ENCODE results near the gene MED15. TPM values are rescaled to one million over a fixed set of nuclear protein-coding genes. Genes with fewer than 3 reads are reported as not detected.

MED15 gene
- total and polyA plus RNA-seq, 2 of the 8 experiments (the other 6 are each of a cell fraction or from before 2014, with no cell fraction given) = 28.3 to 57.1 TPM

DNA sequence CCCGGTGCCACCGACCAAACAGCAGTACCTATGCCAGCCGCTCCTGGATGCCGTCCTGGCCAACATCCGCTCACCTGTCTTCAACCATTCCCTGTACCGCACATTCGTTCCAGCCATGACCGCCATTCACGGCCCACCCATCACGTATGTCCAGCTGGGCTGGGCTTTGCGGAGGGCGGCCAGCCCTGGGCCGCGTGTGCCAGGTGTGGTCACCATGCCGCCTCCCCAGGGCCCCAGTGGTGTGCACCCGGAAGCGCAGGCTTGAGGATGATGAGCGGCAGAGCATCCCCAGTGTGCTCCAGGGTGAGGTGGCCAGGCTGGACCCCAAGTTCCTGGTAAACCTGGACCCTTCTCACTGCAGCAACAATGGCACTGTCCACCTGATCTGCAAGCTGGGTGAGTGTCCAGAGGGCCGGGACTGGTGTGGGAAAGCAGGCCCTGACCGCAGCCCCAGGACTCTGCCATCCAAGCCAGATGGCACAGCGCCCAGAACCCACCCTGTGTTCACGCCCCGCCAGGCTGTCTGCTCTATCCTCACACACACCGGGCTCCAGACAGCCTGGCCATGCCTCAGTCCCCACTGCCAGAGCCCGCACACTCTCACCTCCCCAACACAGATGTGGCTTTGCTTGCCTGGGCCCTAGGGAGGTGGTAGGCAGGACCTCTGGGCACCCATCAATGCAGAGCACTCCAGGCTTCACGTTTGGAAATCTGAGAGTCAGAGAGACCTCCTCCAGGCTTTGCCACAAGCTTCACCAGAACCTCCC is 77.6 kb downstream of the MED15 start:
- H2BK120ac ChIP-seq (replicated peaks; ENCODE audit: low read depth, low read length) = no peak overlapping the region
- H2BK5ac ChIP-seq (ENCODE audit: low read depth, low read length) = no peak overlapping the region
- no peaks in the 10 kb centered on the region for H3K27me3 ChIP-seq (replicated peaks in 1 of 4; ENCODE audit: control insufficient read depth in 3 of 4, extremely low read depth in 1 of 4, insufficient read depth in 3 of 4, low read length in 3 of 4)
- WGBS, 2 experiments (ENCODE audit: extremely low coverage in 1 of 2, insufficient coverage in 1 of 2, insufficient read length in 1 of 2, insufficient replicate concordance in 2 of 2, low coverage in 1 of 2, low lambda C conversion rate in 2 of 2, missing lambda C conversion rate in 1 of 2) = 92% methylated on average over 23 of the region's 26 CpGs; no CpG with 5 or more reads in 1 of the 2 experiments
- no peaks in the 10 kb centered on the region for H3K23me2 ChIP-seq (ENCODE audit: low read depth, low read length)
- no peak overlapping the region for H3K4me2 ChIP-seq (ENCODE audit: insufficient read depth in 1 of 2, low read depth in 2 of 2, low read length in 2 of 2)
- H3K9ac ChIP-seq (replicated peaks in 1 of 4; ENCODE audit: extremely low read depth in 1 of 4, low read depth in 3 of 4, low read length in 3 of 4) = no peak overlapping the region
- no peaks in the 10 kb centered on the region for H3K9me3 ChIP-seq (ENCODE audit: insufficient read depth in 2 of 2, low read depth in 1 of 2, low read length in 1 of 2)
- H3K23ac ChIP-seq (ENCODE audit: insufficient read length) = no peak overlapping the region
- no peak overlapping the region for H4K8ac ChIP-seq (ENCODE audit: extremely low read depth, insufficient read depth, low read length)
- H3K79me2 ChIP-seq (ENCODE audit: control insufficient read depth in 1 of 2, insufficient read depth in 2 of 2, low read length in 2 of 2) = no peaks in the 10 kb centered on the region
- ChIA-PET POLR2A (ENCODE audit: partially characterized antibody) (no interaction called here), CTCF (ENCODE audit: partially characterized antibody) (interaction anchor here (2.4 to 26.7 kb wide), 2 partner anchors 8 to 18 kb away, joined by 17 to 366 read pairs; no protein-coding TSS in a partner anchor)
- H2BK20ac ChIP-seq (ENCODE audit: low read length) = no peak overlapping the region
- H4K5ac ChIP-seq (ENCODE audit: insufficient read length, low read depth, low read length) = no peak overlapping the region
- no peak overlapping the region; the same call in 1 of the 2 replicates for H3K18ac ChIP-seq (ENCODE audit: extremely low read depth, low read length)
- H3K79me1 ChIP-seq (ENCODE audit: low read depth, low read length) = no peaks in the 10 kb centered on the region; the same call in 1 of the 2 replicates
- no peak for DNase-seq (ENCODE audit: low read depth in 1 of 2, low spot score in 2 of 2)
- H4K91ac ChIP-seq (replicated peaks; ENCODE audit: insufficient read length, low read length) = no peak overlapping the region
- H3K36me3 ChIP-seq (ENCODE audit: control insufficient read depth in 2 of 4, insufficient read depth in 4 of 4, low read length in 3 of 4) = peaks cover 7 to 26% (median 19%) of the 10 kb centered on the region in 4 experiments; a peak in 7 of 8 replicates
- H3K27ac ChIP-seq (ENCODE audit: low read depth, low read length) = no peak overlapping the region
- H2BK15ac ChIP-seq (ENCODE audit: low read length) = no peak overlapping the region
- H3K4ac ChIP-seq (replicated peaks; ENCODE audit: insufficient read length, low read depth, low read length) = no peak overlapping the region
- H4K20me1 ChIP-seq (replicated peaks in 1 of 2; ENCODE audit: control insufficient read depth in 1 of 2, insufficient read depth in 2 of 2, low read length in 2 of 2) = peaks cover 3 to 14% of the 10 kb centered on the region in 2 experiments
- no peak overlapping the region for H2AK5ac ChIP-seq (ENCODE audit: low read depth, low read length)
- FAIRE-seq = no peak
- H3K4me1 ChIP-seq (replicated peaks in 1 of 4; ENCODE audit: control insufficient read depth in 3 of 4, insufficient read depth in 4 of 4, low read length in 3 of 4) = no peaks in the 10 kb centered on the region; a peak in 1 of 7 replicates
- no peak overlapping the region for H2BK12ac ChIP-seq (ENCODE audit: low read depth, low read length)
- no peak overlapping the region for H3K56ac ChIP-seq (replicated peaks; ENCODE audit: insufficient read length, low read depth, low read length)
- H3K14ac ChIP-seq (ENCODE audit: insufficient read length) = no peak overlapping the region
- no peak overlapping the region for H2AFZ ChIP-seq (ENCODE audit: low read length)
- H3K4me3 ChIP-seq (ENCODE audit: extremely low read depth in 1 of 4, insufficient read depth in 2 of 4, low read depth in 3 of 4, low read length in 4 of 4) = no peak overlapping the region

Data from H1 (cell line).